PC-9 (cell line): Measurements from ENCODE around the gene GCLM. TPM values are rescaled to one million over a fixed set of nuclear protein-coding genes. Genes with fewer than 3 reads are reported as not detected.
"Not testable (repeated sequence)": the region's sequence is repeated elsewhere in the genome, so short reads cannot be mapped to it uniquely, and the experiment has no call there.

ENCODE experiments used
- BruUV-seq: library from RNA; stranded (reverse); fragments of 400-500 nt; replicated peaks from 2 replicates; lab custom pipeline; 2021; lab: Mats Ljungman, UMichigan
- CTCF ChIA-PET: fragments of 300-600 bp; sonication (Branson Sonifier 250); formaldehyde crosslinking; loops from one replicate; lab custom pipeline; 2022; ENCODE audit warnings: antibody characterized with exemption; lab: Charles Lee
- POLR2A ChIA-PET: fragments of 300-600 bp; sonication (Branson Sonifier 250); formaldehyde crosslinking; loops from one replicate; lab custom pipeline; 2022; ENCODE audit warnings: antibody characterized with exemption; ENCODE audit not compliant: unreplicated experiment; lab: Charles Lee
- DNase-seq, 2 experiments: peaks; one replicate each; pipeline versions ENCODE4 v3.0.0 to v3.0.0-alpha.2; 2015 to 2022; ENCODE audit warnings: mixed read lengths in 1 of 2
- H2AFZ ChIP-seq: fragments of 200-600 bp; sonication (generic); 2 replicates; pipeline ENCODE4 v1.8.1; 2017; ENCODE audit warnings: antibody characterized with exemption
- H3F3A ChIP-seq: fragments of 200-600 bp; sonication (generic); 2 replicates; pipeline ENCODE4 v1.8.1; 2017; ENCODE audit warnings: antibody characterized with exemption, mild to moderate bottlenecking, low read depth; ENCODE audit not compliant: insufficient read depth
- H3K27ac ChIP-seq: fragments of 200-600 bp; sonication (generic); 2 replicates; pipeline ENCODE4 v1.6.1; 2016; ENCODE audit warnings: mixed run types
- H3K27me3 ChIP-seq: fragments of 200-600 bp; sonication (generic); 2 replicates; pipeline ENCODE4 v1.6.1; 2016; ENCODE audit warnings: low read depth, mixed run types; ENCODE audit not compliant: insufficient read depth
- H3K36me3 ChIP-seq: fragments of 200-600 bp; sonication (generic); 2 replicates; pipeline ENCODE4 v1.6.1; 2016; ENCODE audit warnings: low read depth, mixed run types
- H3K4me1 ChIP-seq: fragments of 200-600 bp; sonication (generic); replicated peaks from 2 replicates; pipeline ENCODE4 v1.6.1; 2016; ENCODE audit warnings: mixed run types; ENCODE audit not compliant: insufficient read depth
- H3K4me2 ChIP-seq: fragments of 200-600 bp; sonication (generic); 2 replicates; pipeline ENCODE4 v1.6.1; 2017; ENCODE audit warnings: mixed run types
- H3K4me3 ChIP-seq: fragments of 200-600 bp; sonication (generic); 2 replicates; pipeline ENCODE4 v1.6.1; 2016; ENCODE audit warnings: mixed run types
- H3K79me2 ChIP-seq: fragments of 200-600 bp; sonication (generic); 2 replicates; pipeline ENCODE4 v1.6.1; 2017; ENCODE audit warnings: low read depth, mixed run types
- H3K9me2 ChIP-seq: fragments of 200-600 bp; sonication (generic); 2 replicates; pipeline ENCODE4 v1.8.1; 2017; ENCODE audit warnings: mild to moderate bottlenecking; ENCODE audit not compliant: insufficient read depth
- H3K9me3 ChIP-seq: fragments of 200-600 bp; sonication (generic); 2 replicates; pipeline ENCODE4 v1.8.1; 2016; ENCODE audit warnings: low read depth; ENCODE audit not compliant: insufficient read depth
- H4K20me1 ChIP-seq: fragments of 200-600 bp; sonication (generic); 2 replicates; pipeline ENCODE4 v1.8.1; 2017; ENCODE audit not compliant: insufficient read depth
- CTCF ChIP-seq: fragments of 200-600 bp; sonication (generic); conservative IDR thresholded peaks from 2 replicates; pipeline ENCODE4 v1.6.1; 2017; ENCODE audit warnings: mixed run types, antibody characterized with exemption, mild to moderate bottlenecking, moderate library complexity
- EZH2 ChIP-seq: fragments of 200-600 bp; sonication (generic); IDR thresholded peaks from 2 replicates; pipeline ENCODE4 v1.8.0; 2017; ENCODE audit warnings: antibody characterized with exemption, low read depth
- intact Hi-C: fragments of 100-400 bp; cut with micrococcal nuclease; formaldehyde crosslinking; loops from one replicate; pipeline ENCODE4 v1.10.0; 2022; ENCODE audit not compliant: unreplicated experiment
- total RNA-seq: library from RNA; stranded (reverse); gene quantifications from 2 replicates; pipeline ENCODE4 v1.2.3, GENCODE V29; 2021

Gene GCLM
- total RNA-seq, 1 experiment from 2014 or later: 270 TPM

GRCh38 chr1:93851327-93851712, 57.9 kb downstream of the GCLM start:
- no peak overlapping the region for H3K4me2 ChIP-seq
- intact Hi-C loops: no loop called here
- peaks cover 8% of the 10 kb centered on the region for H3K4me1 ChIP-seq
- no TSS peak for BruUV-seq
- H3K27ac ChIP-seq: no peak overlapping the region
- no peaks in the 10 kb centered on the region for H3K79me2 ChIP-seq
- peaks cover 12% of the 10 kb centered on the region; the same call in 1 of the 2 replicates for H3F3A ChIP-seq
- H2AFZ ChIP-seq: no peak overlapping the region
- ChIA-PET POLR2A (interaction anchor here (0.7 kb wide), 1 partner anchor 170 kb away, joined by 9 read pairs; no protein-coding TSS in a partner anchor), CTCF (interaction anchor here (0.6 kb wide), 1 partner anchor 549 kb away, joined by 3 read pairs; no protein-coding TSS in a partner anchor)
- no peak overlapping the region for H3K4me3 ChIP-seq
- H4K20me1 ChIP-seq: no peaks in the 10 kb centered on the region
- no peaks in the 10 kb centered on the region for H3K9me2 ChIP-seq
- no peaks in the 10 kb centered on the region; the same call in 1 of the 2 replicates for H3K9me3 ChIP-seq
- H3K36me3 ChIP-seq: no peaks in the 10 kb centered on the region
- no peak for TF ChIP-seq CTCF
- TF ChIP-seq EZH2: no peak
- peak in 1 of 2 experiments; percentile 30 for DNase-seq
- no peaks in the 10 kb centered on the region for H3K27me3 ChIP-seq

GRCh38 chr1:93850687-93851326, 58.4 kb downstream of the GCLM start:
- CTCF ChIA-PET: interaction anchor here (0.6 kb wide), 1 partner anchor 548 kb away, joined by 3 read pairs; no protein-coding TSS in a partner anchor
- H3K9me3 ChIP-seq, H3K36me3 ChIP-seq, H3K9me2 ChIP-seq, H3K27me3 ChIP-seq, H2AFZ ChIP-seq, POLR2A ChIA-PET, H3K4me1 ChIP-seq, BruUV-seq, H3K27ac ChIP-seq, H3K4me3 ChIP-seq, intact Hi-C loops, H4K20me1 ChIP-seq, H3K79me2 ChIP-seq: not testable (repeated sequence)
- H3K4me2 ChIP-seq: peak overlapping the region; percentile 40
- TF ChIP-seq CTCF: peak; percentile 86
- peaks cover 18% of the 10 kb centered on the region for H3F3A ChIP-seq
- peak; percentile 71 to 72 for DNase-seq

- Histone ChIP-seq H3K4me2 (peak overlapping the region; percentile 95), H3K27ac (0 out of 2 replicates have a peak overlapping the region, but pooled peaks have one; percentile 28), H3F3A (peaks cover 33% of the 10 kb centered on the region), H3K9me2 (no peaks in the 10 kb centered on the region), H4K20me1 (no peaks in the 10 kb centered on the region), H3K27me3 (no peaks in the 10 kb centered on the region), H3K4me1 (peaks cover 31% of the 10 kb centered on the region), H3K9me3 (no peaks in the 10 kb centered on the region; the same call in 1 of the 2 replicates), H3K79me2 (peaks cover 13% of the 10 kb centered on the region), H3K4me3 (peak overlapping the region; percentile 94), H3K36me3 (no peaks in the 10 kb centered on the region), H2AFZ (peak overlapping the region; percentile 86)
- CTCF ChIA-PET: no interaction called here
- TF ChIP-seq EZH2 (no peak), CTCF (no peak)
- DNase-seq: peak in 1 of 2 experiments; percentile 30
- no TSS peak for BruUV-seq
- POLR2A ChIA-PET: interaction anchor here (0.7 to 1.0 kb wide), 3 partner anchors 31 to 479 kb away, joined by 3 read pairs; no protein-coding TSS in a partner anchor
- intact Hi-C loops: loop anchor here (5.0 kb wide), 1 partner anchor 501 kb away; the partner anchor contains the start of gene DR1
Measured at GRCh38 chr1:93848350-93848883, 60.8 kb downstream of the GCLM start.
